ENCODE data around the gene TSEN2. TPM values are rescaled to one million over a fixed set of nuclear protein-coding genes. Genes with fewer than 3 reads are reported as not detected.
A peak's percentile ranks its signal among the peaks of the same experiment; 100 is the strongest.

The TSEN2 gene
- total and polyA plus RNA-seq, 2 of the 13 experiments (the other 11 are each of a cell fraction or from before 2014, with no cell fraction given): 11.0 to 17.3 TPM

DNA sequence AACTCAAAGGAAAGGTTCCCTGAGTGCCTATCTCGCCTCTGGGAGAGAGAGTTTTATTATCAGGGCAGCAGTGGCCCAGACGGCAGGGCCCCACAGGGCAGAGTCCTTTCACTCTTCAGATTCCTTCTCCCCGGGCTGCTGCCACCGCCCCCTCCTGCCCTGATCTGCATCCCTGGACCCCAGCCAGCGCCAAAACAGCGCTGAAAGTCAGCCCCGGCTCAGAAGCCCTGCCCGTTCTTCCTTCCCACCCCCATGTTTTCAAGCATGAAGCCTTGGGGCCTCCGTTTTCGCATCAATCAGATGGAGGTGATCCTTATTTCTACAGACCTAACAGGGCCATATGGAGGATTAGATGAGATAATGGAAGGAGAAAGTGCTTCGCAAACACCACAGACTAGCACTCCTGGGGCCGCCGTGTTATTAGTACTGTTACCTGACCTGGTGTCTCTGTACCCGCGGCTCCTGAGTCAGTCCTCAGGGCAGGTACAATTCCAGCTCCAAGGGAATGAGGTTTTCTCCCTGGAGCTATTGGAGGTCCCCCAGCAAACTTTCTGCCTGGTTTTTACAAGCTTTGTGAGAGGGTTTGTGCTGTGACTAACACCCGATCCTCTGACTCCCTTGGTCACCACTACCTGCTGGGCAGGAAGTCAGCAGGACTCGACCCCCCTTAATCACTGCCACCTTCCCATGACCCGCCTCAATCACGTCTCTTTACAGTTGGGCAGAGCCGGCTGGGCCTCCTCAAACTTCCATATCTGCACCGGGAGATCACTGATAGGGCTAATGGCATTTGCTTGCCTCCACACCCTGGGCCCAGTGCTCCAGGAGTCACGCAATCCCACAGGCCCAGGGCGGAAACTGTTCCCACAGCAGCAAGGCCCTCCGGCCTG lies 39.5 kb upstream of the TSEN2 start (continued):
- TF ChIP-seq, protein P1, sequence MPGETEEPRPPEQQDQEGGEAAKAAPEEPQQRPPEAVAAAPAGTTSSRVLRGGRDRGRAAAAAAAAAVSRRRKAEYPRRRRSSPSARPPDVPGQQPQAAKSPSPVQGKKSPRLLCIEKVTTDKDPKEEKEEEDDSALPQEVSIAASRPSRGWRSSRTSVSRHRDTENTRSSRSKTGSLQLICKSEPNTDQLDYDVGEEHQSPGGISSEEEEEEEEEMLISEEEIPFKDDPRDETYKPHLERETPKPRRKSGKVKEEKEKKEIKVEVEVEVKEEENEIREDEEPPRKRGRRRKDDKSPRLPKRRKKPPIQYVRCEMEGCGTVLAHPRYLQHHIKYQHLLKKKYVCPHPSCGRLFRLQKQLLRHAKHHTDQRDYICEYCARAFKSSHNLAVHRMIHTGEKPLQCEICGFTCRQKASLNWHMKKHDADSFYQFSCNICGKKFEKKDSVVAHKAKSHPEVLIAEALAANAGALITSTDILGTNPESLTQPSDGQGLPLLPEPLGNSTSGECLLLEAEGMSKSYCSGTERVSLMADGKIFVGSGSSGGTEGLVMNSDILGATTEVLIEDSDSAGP (CRISPR knock-in tag; IDR thresholded peaks at IDR 0.05; ENCODE audit: borderline replicate concordance): peak; percentile 80; the same call in 1 of the 2 replicates
- peak; percentile 25; the same call in 1 of the 2 replicates for TF ChIP-seq FOXC1 (CRISPR knock-in tag; IDR thresholded peaks at IDR 0.05; ENCODE audit: borderline replicate concordance)
- no peak for TF ChIP-seq MTERF4 (CRISPR knock-in tag; IDR thresholded peaks at IDR 0.05)
- TF ChIP-seq U2AF1 (optimal IDR thresholded peaks at IDR 0.05; ENCODE audit: low read depth, low read length): no peak
- TF ChIP-seq ZBTB37 (CRISPR knock-in tag; IDR thresholded peaks at IDR 0.05): peak; percentile 61; the same call in 1 of the 2 replicates
- TF ChIP-seq ZNF597 (CRISPR knock-in tag; IDR thresholded peaks at IDR 0.05): no peak
- TF ChIP-seq WIZ (CRISPR knock-in tag; IDR thresholded peaks at IDR 0.05): no peak
- no peak for TF ChIP-seq ZNF839 (CRISPR knock-in tag; IDR thresholded peaks at IDR 0.05; ENCODE audit: borderline replicate concordance)
- TF ChIP-seq ZMAT3 (CRISPR knock-in tag; conservative IDR thresholded peaks at IDR 0.05): no peak; the same call in 1 of the 2 replicates
- TF ChIP-seq ZNF317 (CRISPR knock-in tag; IDR thresholded peaks at IDR 0.05): no peak
- TF ChIP-seq, protein P2, sequence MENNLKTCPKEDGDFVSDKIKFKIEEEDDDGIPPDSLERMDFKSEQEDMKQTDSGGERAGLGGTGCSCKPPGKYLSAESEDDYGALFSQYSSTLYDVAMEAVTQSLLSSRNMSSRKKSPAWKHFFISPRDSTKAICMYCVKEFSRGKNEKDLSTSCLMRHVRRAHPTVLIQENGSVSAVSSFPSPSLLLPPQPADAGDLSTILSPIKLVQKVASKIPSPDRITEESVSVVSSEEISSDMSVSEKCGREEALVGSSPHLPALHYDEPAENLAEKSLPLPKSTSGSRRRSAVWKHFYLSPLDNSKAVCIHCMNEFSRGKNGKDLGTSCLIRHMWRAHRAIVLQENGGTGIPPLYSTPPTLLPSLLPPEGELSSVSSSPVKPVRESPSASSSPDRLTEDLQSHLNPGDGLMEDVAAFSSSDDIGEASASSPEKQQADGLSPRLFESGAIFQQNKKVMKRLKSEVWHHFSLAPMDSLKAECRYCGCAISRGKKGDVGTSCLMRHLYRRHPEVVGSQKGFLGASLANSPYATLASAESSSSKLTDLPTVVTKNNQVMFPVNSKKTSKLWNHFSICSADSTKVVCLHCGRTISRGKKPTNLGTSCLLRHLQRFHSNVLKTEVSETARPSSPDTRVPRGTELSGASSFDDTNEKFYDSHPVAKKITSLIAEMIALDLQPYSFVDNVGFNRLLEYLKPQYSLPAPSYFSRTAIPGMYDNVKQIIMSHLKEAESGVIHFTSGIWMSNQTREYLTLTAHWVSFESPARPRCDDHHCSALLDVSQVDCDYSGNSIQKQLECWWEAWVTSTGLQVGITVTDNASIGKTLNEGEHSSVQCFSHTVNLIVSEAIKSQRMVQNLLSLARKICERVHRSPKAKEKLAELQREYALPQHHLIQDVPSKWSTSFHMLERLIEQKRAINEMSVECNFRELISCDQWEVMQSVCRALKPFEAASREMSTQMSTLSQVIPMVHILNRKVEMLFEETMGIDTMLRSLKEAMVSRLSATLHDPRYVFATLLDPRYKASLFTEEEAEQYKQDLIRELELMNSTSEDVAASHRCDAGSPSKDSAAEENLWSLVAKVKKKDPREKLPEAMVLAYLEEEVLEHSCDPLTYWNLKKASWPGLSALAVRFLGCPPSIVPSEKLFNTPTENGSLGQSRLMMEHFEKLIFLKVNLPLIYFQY (CRISPR knock-in tag; IDR thresholded peaks at IDR 0.05; ENCODE audit: borderline replicate concordance): no peak
- no peak for TF ChIP-seq HMGXB3 (CRISPR knock-in tag; IDR thresholded peaks at IDR 0.05; ENCODE audit: borderline replicate concordance)
- TF ChIP-seq NR2C2 (CRISPR knock-in tag; IDR thresholded peaks at IDR 0.05; ENCODE audit: borderline replicate concordance): no peak
